CD14-positive monocyte (primary cell): Measurements from ENCODE around the gene CAMTA1. TPM values are rescaled to one million over a fixed set of nuclear protein-coding genes. Genes with fewer than 3 reads are reported as not detected.
A peak's percentile ranks its signal among the peaks of the same experiment; 100 is the strongest.

Experiments
- DNase-seq, 3 donors: peaks; one replicate each; pipeline ENCODE4 v3.0.0-alpha.2; 2011 to 2022
- H2AFZ ChIP-seq: 2 replicates; pipeline ENCODE4 v1.6.0; 2012; ENCODE audit warnings: mild to moderate bottlenecking, low read depth, low read length, inconsistent platforms; ENCODE audit not compliant: insufficient read depth, poor library complexity, severe bottlenecking
- H3K27ac ChIP-seq, 2 donors: 1 replicate in 1 of 2; 2 replicates in 1 of 2; pipeline ENCODE4 v1.5.1; 2012 to 2013; ENCODE audit warnings: low read length in 2 of 2, control low read depth in 1 of 2, inconsistent platforms in 1 of 2, low read depth in 1 of 2, mild to moderate bottlenecking in 1 of 2
- H3K27me3 ChIP-seq, 2 donors: one replicate each; pipeline versions ENCODE4 v1.6.0 to v1.6.1; 2011 to 2013; ENCODE audit warnings: low read length in 2 of 2; ENCODE audit not compliant: control insufficient read depth in 2 of 2, insufficient read depth in 2 of 2
- H3K36me3 ChIP-seq, 2 donors: replicated peaks in 1 of 2; 1 replicate in 1 of 2; 2 replicates in 1 of 2; pipeline versions ENCODE4 v1.5.1 to v1.6.1; 2012 to 2013; ENCODE audit warnings: low read length in 2 of 2, control low read depth in 1 of 2, inconsistent platforms in 1 of 2, mild to moderate bottlenecking in 1 of 2; ENCODE audit not compliant: insufficient read depth in 2 of 2, control insufficient read depth in 1 of 2
- H3K4me1 ChIP-seq, 2 donors: 1 replicate in 1 of 2; 2 replicates in 1 of 2; pipeline versions ENCODE4 v1.5.1 to v1.6.1; 2012 to 2013; ENCODE audit warnings: low read length in 2 of 2, control low read depth in 1 of 2, inconsistent platforms in 1 of 2, mild to moderate bottlenecking in 1 of 2, moderate library complexity in 1 of 2; ENCODE audit not compliant: insufficient read depth in 2 of 2, control insufficient read depth in 1 of 2
- H3K4me2 ChIP-seq: replicated peaks from 2 replicates; pipeline ENCODE3; 2012; ENCODE audit warnings: low read length, moderate library complexity, mild to moderate bottlenecking; ENCODE audit not compliant: poor library complexity, severe bottlenecking; ENCODE audit errors: extremely low read depth
- H3K4me3 ChIP-seq, 3 experiments: fragments of 200-600 bp in 1 of 3; sonication (generic) in 1 of 3; replicated peaks in 1 of 3; 1 replicate in 2 of 3; 2 replicates in 1 of 3; pipeline ENCODE4 v1.5.1; 2011 to 2013; ENCODE audit warnings: low read length in 3 of 3, mild to moderate bottlenecking in 3 of 3, control low read depth in 2 of 3, low read depth in 2 of 3, inconsistent platforms in 1 of 3, moderate library complexity in 1 of 3
- H3K79me2 ChIP-seq: 2 replicates; pipeline ENCODE4 v1.6.0; 2012; ENCODE audit warnings: mild to moderate bottlenecking, control low read depth, inconsistent platforms, low read length, moderate library complexity; ENCODE audit not compliant: insufficient read depth
- H3K9ac ChIP-seq: 2 replicates; pipeline ENCODE4 v1.6.0; 2017; ENCODE audit warnings: low read length, mild to moderate bottlenecking; ENCODE audit not compliant: insufficient read depth, poor library complexity, severe bottlenecking
- H3K9me3 ChIP-seq, 2 donors: replicated peaks in 1 of 2; 1 replicate in 1 of 2; 2 replicates in 1 of 2; pipeline versions ENCODE4 v1.5.1 to v1.6.1; 2012 to 2013; ENCODE audit warnings: low read length in 2 of 2, control low read depth in 1 of 2; ENCODE audit not compliant: control insufficient read depth in 1 of 2, insufficient read depth in 1 of 2
- H4K20me1 ChIP-seq: 2 replicates; pipeline ENCODE4 v1.6.0; 2012; ENCODE audit warnings: mild to moderate bottlenecking, low read length, control low read depth, moderate library complexity; ENCODE audit not compliant: insufficient read depth
- H3K27ac Mint-ChIP-seq, 7 donors: one replicate each; pipeline ENCODE4 v1.8.0; 2020; ENCODE audit warnings: mild to moderate bottlenecking in 7 of 7, mixed read lengths in 7 of 7, moderate library complexity in 6 of 7, inconsistent platforms in 2 of 7
- H3K27me3 Mint-ChIP-seq, 3 donors: one replicate each; pipeline ENCODE4 v1.8.0; 2021 to 2022; ENCODE audit warnings: low read depth in 3 of 3, mild to moderate bottlenecking in 3 of 3, mixed read lengths in 3 of 3, moderate library complexity in 3 of 3, inconsistent platforms in 1 of 3
- H3K36me3 Mint-ChIP-seq, 2 donors: one replicate each; pipeline ENCODE4 v1.8.0; 2020; ENCODE audit warnings: mixed read lengths in 2 of 2, inconsistent platforms in 1 of 2, mild to moderate bottlenecking in 1 of 2
- H3K4me1 Mint-ChIP-seq: one replicate; pipeline ENCODE4 v1.8.0; 2020; ENCODE audit warnings: mild to moderate bottlenecking, mixed read lengths
- H3K4me3 Mint-ChIP-seq, 2 donors: one replicate each; pipeline ENCODE4 v1.8.0; 2020; ENCODE audit warnings: mild to moderate bottlenecking in 2 of 2, mixed read lengths in 2 of 2, moderate library complexity in 1 of 2
- H3K9me3 Mint-ChIP-seq, 7 donors: one replicate each; pipeline ENCODE4 v1.8.0; 2020 to 2022; ENCODE audit warnings: mixed read lengths in 7 of 7, mild to moderate bottlenecking in 6 of 7, moderate library complexity in 6 of 7, inconsistent platforms in 2 of 7
- CTCF ChIP-seq: fragments of 200-600 bp; IDR thresholded peaks from one replicate; pipeline ENCODE4 v1.8.0; 2022; ENCODE audit warnings: antibody characterized with exemption, mild to moderate bottlenecking
- WGBS: methylation state at CpG from one replicate; pipeline ENCODE4 v1.1.5; 2013; ENCODE audit warnings: missing lambda C conversion rate; ENCODE audit not compliant: insufficient coverage; 5-methylcytosine and 5-hydroxymethylcytosine counted together
- intact Hi-C, 2 donors: fragments of 100-400 bp; cut with micrococcal nuclease; formaldehyde crosslinking; loops; one replicate each; pipeline versions ENCODE4 v1.15.0 to v1.15.1; 2023
- polyA plus RNA-seq, 3 donors: library from polyadenylated mRNA; depleted of rRNA in 1 of 3; unstranded in 2 of 3; stranded (reverse) in 1 of 3; fragments of 300-500 nt in 2 of 3; fragments of >200 nt in 1 of 3; fragmentation: Illumina TruSeq in 2 of 3; gene quantifications; 1 replicate in 2 of 3; 2 replicates in 1 of 3; pipeline ENCODE4 v1.2.3, GENCODE V29; 2012 to 2021

Gene CAMTA1
- polyA plus RNA-seq, 3 donors, result 52.0 to 89.6 (median 78.3) TPM

- Histone ChIP-seq H3K27me3 (no peaks in the 10 kb centered on the region), H3K79me2 (no peaks in the 10 kb centered on the region), H2AFZ (no peak overlapping the region), H4K20me1 (no peaks in the 10 kb centered on the region), H3K9ac (no peak overlapping the region), H3K9me3 (no peaks in the 10 kb centered on the region), H3K4me2 (no peak overlapping the region), H3K36me3 (no peaks in the 10 kb centered on the region), H3K4me1 (no peaks in the 10 kb centered on the region), H3K4me3 (no peak overlapping the region), H3K27ac (no peak overlapping the region)
- WGBS, result 77% methylated on average over 9 of the region's 24 CpGs
- H3K9me3 Mint-ChIP-seq, result no peaks in the 10 kb centered on the region
- no peaks in the 10 kb centered on the region for H3K36me3 Mint-ChIP-seq
- H3K4me3 Mint-ChIP-seq, result no peak overlapping the region
- intact Hi-C loops, result no loop called here
- DNase-seq, result no peak
- H3K4me1 Mint-ChIP-seq, result peaks cover 2% of the 10 kb centered on the region
- no peak for TF ChIP-seq CTCF
- H3K27me3 Mint-ChIP-seq, result peaks cover 1 to 13% (median 7%) of the 10 kb centered on the region in 3 donors
- H3K27ac Mint-ChIP-seq, result peak overlapping the region in 1 of 7 donors; percentile 62
Measured at GRCh38 chr1:7534061-7534825, 749.0 kb downstream of the CAMTA1 start.

- H3K27ac ChIP-seq, result no peak overlapping the region
- H3K4me3 Mint-ChIP-seq, result no peak overlapping the region
- no peaks in the 10 kb centered on the region for H3K27me3 ChIP-seq
- no peak overlapping the region for H3K27ac Mint-ChIP-seq
- H4K20me1 ChIP-seq, result no peaks in the 10 kb centered on the region
- no peaks in the 10 kb centered on the region for H3K36me3 Mint-ChIP-seq
- no peaks in the 10 kb centered on the region for H3K79me2 ChIP-seq
- H3K9me3 Mint-ChIP-seq, result no peaks in the 10 kb centered on the region
- H3K4me3 ChIP-seq, result no peak overlapping the region
- H3K4me1 Mint-ChIP-seq, result peaks cover 2% of the 10 kb centered on the region
- H3K36me3 ChIP-seq, result no peaks in the 10 kb centered on the region
- no peaks in the 10 kb centered on the region for H3K9me3 ChIP-seq
- no peak overlapping the region for H3K4me2 ChIP-seq
- intact Hi-C loops, result no loop called here
- 65% methylated on average over 11 of the region's 11 CpGs for WGBS
- H3K4me1 ChIP-seq, result no peaks in the 10 kb centered on the region
- no peak overlapping the region for H2AFZ ChIP-seq
- TF ChIP-seq CTCF, result no peak
- peaks cover 1 to 13% (median 7%) of the 10 kb centered on the region in 3 donors for H3K27me3 Mint-ChIP-seq
- H3K9ac ChIP-seq, result no peak overlapping the region
- no peak for DNase-seq
Measured at GRCh38 chr1:7535016-7535415, 749.8 kb downstream of the CAMTA1 start.
